GM18511 (cell line): ENCODE data around the gene TMEM98.
"Not testable (repeated sequence)": the region's sequence is repeated elsewhere in the genome, so short reads cannot be mapped to it uniquely, and the experiment has no call there.

Source experiments
- ATAC-seq: cut with Tn5 transposase; IDR thresholded peaks from one replicate; pipeline ENCODE4 v1.9.1; 2021; ENCODE audit warnings: mild to moderate bottlenecking, moderate library complexity; ENCODE audit not compliant: unreplicated experiment

The TMEM98 gene

DNA sequence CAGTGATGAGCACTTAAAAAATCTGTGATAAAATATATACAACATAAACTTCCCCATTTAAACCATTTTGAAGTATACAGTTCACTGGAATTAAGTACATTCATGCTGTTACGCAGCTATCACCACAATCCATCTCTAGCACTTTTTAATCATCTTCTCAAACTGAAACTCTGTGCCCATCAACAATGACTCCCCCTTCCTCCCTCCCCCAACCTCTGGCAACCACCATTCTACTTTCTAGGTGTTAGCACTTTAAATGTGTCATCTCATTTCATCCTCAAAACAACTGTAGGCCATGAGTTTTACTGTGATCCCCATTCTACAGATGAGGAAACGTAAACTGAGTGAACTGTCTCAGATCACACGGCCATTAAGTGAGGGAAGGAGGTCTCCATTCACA, 13.8 kb upstream of the TMEM98 start:
- ATAC-seq: no peak

GRCh38 chr17:32915245-32915644, 12.7 kb upstream of the TMEM98 start:
- ATAC-seq: no peak

DNA sequence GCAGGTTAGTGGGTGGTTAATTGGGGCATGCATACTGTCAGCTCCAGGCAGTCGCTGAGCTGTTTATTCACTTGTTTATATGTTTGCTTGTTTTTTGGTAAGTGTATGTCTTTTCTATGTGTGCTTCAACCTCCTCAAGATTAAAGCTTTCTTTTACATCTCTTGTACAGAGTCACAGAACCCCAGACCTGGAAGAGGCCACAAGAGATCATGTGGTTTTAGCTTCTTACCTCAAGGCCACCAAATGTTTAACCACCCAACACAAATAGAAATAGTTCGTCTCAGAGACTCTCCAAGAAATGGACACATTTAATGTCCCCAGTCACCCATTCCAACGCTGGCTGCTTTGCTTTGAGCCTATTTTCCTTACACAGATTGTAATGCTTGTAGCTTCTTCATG, 11.8 kb upstream of the TMEM98 start:
- no peak for ATAC-seq

GRCh38 chr17:32917081-32917480, 10.9 kb upstream of the TMEM98 start:
- no peak for ATAC-seq

DNA sequence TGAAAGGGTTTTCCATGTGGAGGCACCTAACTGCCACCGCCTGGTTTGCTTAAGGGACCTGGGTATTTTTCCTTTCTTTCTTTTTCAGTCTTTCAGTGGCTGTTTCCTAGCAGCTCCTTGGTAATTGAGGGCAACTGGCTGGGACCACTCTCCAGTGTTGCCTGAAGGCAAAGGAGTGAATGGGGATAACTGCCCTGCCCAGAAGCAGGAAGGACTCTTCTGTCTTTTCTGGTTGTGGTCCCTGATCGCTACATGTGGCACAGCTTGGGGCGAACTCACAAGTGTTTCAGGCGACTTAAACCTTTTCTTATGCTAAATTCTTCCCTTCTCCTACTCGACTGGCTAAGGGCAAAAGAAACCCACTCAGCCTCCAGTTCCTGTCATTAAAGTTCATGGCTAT, 10.1 kb upstream of the TMEM98 start:
- no peak for ATAC-seq

- not testable (repeated sequence) for ATAC-seq
These were observed 8.1 kb upstream of the TMEM98 start for GRCh38 chr17:32919876-32920275.

DNA sequence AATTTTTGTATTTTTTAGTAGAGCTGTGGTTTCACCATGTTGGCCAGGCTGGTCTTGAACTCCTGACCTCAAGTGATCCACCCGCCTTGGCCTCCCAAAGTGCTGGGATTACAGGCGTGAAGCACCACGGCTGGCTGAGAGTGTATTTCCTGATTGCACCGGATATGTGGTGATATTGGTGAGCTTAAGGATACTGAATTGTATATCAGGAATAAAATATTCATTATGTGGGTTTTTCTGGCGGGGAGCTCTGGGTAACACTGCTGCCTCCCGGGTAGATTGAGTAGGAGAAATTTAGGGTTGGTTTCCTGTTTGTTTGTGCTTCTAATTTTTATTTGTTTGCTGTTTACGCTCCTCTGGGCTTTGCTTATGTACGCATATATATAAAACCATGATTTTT, 7.7 kb upstream of the TMEM98 start:
- no peak for ATAC-seq

DNA sequence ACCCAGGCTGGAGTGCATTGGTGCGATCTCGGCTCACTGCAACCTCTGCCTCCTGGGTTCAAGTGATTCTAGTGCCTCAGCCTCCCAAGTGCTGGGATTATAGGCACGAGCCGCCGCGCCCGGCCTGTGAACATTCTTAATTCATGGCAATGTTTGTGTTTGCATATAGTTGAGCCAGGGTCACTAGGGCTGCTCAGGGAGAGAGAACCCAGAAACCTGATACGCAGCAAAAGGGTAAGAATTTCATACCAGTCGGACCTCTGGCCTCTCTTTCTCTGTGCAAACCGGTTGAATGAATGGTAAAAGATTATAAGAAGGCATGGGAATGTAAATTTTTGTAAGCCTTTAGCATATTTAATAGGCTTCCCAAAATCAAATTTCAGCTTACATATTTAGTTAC, 6.9 kb upstream of the TMEM98 start:
- no peak for ATAC-seq

DNA sequence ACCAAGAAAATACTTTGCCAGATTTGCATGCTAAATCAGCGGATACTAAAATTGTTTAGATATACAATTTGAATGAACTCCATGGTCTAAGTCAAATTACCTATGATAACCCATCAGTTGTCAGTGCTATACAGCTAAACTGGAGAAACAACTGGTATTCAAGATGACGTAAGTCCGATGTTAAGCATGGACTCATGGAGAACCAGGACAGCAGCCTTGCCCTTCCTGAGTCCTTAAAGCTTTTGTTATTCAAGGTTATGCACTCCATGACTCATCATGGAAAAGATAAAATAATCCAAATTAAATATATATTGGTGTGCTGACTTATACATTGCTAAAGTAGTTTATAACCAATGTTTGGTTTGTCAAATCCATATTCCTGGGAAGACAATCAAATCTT, 4.0 kb upstream of the TMEM98 start:
- not testable (repeated sequence) for ATAC-seq

DNA sequence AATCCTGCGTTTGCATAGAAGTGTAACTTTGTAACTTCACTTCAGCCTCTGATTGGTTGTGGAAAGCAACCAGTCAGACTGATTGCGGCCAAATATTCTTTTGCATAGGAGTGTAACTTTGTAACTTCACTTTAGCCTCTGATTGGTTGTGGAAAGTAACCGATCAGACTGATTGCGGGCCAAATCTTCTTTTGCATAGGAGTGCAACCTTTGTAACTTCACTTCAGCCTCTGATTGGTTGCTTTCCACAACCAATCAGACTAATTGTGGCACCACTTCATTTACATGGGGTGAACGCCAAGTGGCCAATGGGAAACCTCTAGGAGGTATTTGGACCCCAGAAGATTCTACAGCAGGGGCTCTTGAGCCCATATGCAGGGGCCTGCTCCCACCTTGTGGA, 1.8 kb upstream of the TMEM98 start:
- no peak for ATAC-seq

GRCh38 chr17:32926789-32927188, 1.2 kb upstream of the TMEM98 start:
- ATAC-seq: not testable (repeated sequence)

- no peak for ATAC-seq
These were observed 691 bp upstream of the TMEM98 start for GRCh38 chr17:32927201-32927723.

DNA sequence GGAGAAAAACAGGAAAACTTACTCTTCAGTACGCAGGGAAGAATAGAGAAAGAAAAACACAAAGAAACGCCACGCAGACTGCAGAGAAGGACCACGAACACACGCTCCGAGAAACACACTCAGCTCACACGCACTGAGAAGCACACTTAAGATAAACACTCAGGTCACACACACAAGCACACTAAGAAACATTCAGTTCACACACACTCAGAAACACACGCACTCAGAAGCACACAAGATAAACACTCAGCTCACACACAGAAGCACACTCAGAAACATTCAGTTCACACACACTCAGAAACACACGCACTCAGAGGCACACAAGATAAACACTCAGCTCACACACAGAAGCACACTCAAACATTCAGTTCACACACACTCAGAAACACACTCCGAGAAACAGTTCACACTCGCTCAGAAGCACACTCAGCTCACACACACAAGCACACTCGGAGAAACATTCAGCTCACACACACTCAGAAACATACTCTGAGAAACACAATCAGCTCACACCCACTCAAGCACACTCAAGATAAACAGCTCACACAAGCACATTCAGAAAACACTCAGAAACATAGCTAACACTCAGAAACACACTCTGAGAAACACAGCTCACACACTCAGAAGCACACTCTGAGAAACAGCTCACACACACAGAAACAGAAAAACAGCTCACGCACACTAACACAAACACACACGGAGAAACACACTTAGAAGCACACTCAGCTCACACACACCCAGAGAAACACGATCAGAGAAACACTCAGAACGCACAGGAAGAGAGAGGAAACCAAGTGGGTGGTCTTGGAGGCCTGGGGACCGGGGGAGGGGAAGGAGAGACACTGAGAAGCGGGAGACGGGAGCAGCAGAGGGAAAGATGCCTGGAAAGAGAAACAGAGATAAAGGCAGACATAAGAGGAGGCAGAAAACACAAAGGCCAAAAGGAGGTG, 908 bp downstream of the TMEM98 start:
- ATAC-seq: no peak

DNA sequence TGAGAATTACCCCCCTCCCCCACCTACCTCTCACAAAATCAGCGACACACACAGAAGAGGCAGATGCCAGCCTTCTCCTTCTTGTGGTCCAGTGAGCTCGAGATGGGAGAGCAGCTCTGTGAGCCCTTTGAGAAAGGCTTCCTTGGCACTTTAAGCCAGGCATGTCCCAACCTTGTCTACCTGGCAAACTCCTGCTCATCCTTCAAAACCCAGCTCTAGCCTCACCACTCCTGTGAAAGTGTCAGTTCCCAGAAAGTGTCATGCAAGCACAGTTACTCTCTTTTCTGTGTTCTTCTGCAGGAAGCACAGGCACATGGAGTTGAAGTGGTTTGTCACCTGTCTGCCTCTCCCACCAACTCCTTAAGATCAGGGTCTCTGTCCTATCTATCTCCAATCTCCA, 1.6 kb downstream of the TMEM98 start:
- no peak for ATAC-seq

DNA sequence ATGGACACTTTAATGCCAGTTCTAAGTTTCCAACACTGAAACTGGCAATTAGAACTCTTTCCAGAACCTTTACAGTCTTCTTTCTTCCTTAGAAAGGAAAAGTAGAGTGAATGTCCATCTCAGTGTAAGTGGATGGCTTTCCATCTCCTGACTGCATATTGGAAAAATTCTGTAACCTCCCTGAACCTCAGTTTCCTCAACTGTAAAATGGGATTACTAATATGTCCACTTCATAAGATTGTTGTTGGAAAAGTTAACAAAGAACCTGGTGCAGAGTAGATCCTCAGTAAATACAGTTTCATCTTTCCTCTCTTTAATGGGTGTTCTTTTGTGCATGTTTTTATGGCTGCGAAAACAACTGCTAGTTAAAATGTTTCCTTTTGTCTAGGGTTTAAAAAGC, 2.6 kb downstream of the TMEM98 start:
- no peak for ATAC-seq

DNA sequence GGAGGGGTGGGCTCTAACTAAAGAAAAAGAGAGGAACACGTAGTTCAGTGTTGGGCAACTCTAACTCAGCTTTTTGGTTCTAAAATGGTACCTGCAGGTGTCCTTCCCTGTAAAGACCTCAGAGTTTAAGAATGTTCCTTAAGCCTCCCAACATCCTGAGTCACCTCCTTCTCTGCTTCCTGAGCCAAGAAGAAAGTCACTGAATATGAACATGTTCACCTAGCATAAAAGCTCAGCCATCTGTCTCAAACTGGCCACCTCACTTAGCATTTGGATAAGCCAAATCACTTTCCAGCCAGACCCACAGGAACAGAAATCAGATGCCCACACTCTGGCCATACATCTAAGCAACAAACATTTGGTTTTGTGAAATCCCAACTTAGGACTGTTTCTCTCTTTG, 3.7 kb downstream of the TMEM98 start:
- ATAC-seq: no peak

DNA sequence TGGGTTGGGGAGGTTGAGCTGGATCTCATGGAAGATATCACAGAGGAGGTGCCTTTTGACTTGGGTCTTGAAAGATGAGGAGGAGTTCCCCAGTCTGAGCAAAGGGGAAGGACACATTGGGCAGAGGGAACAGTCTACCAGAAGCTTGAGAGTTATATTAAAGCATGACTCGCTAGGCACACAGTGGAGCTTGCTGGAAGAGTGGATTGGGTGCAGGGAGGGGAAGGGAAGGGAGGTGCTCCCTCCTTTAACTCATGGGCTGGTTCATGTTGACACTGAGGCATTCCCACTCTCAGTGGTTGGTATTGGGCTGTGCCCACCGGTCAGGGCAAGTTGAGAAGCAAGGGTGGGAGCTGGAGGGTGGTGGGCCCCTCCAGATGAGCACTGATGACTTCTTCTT, 5.9 kb downstream of the TMEM98 start:
- ATAC-seq: no peak

DNA sequence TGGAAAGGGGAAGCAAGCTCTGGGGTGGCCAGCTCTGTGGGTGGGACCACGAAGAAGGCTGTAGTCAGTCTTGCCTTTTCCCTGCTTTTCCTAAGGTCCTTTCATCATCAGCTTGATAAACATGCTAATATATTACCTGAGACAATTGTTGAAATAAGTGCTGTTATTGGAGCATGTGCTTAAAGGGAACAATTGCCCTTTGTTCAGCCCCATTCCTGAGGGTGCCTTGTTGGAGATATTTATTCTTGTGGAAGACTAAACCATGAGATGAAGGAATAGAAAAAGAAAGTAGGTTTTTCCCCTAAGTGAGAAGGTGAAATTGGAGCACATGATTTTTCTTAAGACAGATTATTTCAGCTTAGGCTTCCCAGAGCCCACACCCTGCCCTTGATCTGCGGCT, 7.8 kb downstream of the TMEM98 start:
- no peak for ATAC-seq

- ATAC-seq: no peak
These were observed 8.4 kb downstream of the TMEM98 start for GRCh38 chr17:32936186-32936893.

DNA sequence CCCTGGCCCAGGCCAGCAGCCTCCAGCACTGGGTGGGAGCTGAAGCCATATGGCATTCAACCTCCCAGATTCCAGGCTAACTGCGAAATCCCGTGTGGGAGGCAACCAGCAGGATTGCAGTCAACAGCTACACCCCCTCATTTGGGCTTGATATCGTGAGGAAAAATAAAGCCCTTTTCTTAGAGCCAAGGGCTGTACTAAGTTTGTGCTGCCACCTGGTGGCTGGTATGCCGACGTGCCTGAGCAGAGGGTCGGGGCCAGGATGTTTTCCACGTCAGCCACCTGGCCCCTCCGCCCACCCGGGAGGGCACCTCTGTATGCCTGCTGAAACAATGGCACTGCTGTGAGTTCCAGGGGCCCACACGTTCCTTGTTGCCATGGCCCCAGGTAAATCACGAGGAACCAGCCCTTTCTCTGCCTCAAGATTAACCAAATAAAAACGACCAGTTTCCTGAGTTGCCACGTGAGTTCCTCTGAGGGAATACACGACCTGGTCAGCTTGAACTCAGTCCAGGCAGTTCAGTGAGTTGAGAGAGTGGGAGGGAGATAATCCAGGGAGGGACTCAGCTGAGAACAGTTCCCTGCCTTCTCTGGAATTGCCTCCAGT, 9.0 kb downstream of the TMEM98 start:
- ATAC-seq: no peak

DNA sequence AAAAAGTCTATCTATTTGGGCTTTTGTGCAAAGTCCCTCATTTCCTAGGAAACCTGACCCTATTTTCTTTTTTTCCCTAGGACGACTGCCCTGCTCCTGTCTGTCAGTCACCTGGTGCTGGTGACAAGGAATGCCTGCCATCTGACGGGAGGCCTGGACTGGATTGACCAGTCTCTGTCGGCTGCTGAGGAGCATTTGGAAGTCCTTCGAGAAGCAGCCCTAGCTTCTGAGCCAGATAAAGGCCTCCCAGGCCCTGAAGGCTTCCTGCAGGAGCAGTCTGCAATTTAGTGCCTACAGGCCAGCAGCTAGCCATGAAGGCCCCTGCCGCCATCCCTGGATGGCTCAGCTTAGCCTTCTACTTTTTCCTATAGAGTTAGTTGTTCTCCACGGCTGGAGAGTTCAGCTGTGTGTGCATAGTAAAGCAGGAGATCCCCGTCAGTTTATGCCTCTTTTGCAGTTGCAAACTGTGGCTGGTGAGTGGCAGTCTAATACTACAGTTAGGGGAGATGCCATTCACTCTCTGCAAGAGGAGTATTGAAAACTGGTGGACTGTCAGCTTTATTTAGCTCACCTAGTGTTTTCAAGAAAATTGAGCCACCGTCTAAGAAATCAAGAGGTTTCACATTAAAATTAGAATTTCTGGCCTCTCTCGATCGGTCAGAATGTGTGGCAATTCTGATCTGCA, 12.9 kb downstream of the TMEM98 start:
- ATAC-seq: no peak
